ENCODE results near the gene TMEM202.
"Not testable (repeated sequence)": the region's sequence is repeated elsewhere in the genome, so short reads cannot be mapped to it uniquely, and the experiment has no call there.

TMEM202 gene, protein sequence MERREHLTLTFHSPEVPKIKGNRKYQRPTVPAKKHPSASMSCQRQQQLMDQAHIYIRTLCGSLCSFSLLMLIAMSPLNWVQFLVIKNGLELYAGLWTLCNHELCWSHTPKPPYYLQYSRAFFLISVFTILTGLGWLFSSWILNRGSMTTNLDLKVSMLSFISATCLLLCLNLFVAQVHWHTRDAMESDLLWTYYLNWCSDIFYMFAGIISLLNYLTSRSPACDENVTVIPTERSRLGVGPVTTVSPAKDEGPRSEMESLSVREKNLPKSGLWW

DNA sequence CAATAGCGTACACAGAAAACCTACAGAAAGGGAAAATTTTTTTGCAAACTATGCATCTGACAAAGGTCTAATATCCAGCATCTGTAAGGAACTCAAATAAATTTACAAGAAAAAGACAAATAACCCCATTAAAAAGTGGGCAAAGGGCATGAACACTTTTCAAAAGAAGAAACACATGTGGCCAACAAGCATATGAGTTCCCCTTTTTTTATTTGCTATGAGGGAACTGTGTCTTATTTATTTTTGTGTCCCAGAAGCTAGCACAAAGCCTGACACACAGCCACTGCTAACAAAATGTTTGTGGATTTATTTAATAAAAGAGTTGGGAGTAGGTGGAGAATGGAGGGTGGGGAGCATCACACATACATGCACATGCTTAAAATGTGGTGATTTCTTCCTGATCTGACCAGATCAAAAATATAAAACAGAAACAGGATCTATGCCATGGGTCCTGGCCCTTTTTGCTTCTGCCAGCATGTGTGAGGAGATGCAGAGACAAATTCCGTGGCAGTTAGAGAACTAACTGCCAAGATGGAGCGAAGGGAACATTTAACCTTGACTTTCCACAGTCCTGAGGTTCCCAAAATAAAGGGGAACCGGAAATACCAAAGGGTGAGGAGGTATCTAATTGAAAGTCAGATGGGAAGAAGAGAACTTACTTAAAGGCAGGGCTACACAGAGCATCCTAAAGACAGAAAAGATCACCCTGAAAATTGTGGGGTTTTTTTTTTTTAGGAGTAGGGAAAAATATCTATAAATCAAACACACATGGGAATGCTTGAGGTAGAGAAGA, at the start of gene TMEM202:
Gene TMEM202 (plus strand): TSS at position 510 of the 793 bp plus-strand sequence. CDS start 22 bp downstream, at position 532.
- no peak for DNase-seq

DNA sequence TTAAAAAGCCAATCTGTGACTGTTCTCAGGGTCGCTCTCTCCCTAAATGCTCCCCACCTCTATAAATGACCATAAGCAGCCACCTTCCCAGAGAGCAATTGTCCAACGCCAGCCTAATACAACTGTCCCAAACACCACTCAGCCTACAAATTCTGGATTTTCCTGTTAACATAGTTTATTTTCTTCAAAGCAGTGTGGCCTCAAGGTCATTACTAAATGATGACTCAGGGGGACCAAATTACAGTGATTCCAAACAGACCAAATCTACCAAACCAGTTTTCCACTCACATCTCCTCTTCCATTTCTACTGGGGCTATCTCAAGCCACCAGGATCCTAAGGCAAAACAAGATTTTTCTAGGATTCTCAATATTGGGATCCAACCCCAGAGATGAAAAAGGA, 44.8 kb upstream of the TMEM202 start:
- DNase-seq, result no peak

DNA sequence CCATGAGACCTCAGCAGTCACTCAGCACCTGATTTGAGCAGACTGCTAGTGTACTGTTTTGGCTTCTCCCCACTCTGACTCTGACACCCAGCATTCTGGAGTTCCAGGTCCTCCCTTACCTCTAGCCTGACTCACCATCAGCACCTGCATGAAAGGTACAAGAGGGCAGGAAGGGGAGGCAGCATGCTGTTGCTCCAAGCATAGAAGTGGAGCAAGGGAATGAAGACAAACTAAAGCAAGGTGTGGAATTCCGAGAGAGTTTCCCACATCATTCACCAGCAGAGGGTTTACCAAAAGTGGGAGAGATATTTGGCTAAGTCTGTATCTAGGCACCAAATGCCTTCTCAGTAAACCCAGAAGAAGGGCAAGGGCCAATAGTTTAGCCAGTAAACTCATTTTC, 43.6 kb upstream of the TMEM202 start:
- DNase-seq, result no peak

DNA sequence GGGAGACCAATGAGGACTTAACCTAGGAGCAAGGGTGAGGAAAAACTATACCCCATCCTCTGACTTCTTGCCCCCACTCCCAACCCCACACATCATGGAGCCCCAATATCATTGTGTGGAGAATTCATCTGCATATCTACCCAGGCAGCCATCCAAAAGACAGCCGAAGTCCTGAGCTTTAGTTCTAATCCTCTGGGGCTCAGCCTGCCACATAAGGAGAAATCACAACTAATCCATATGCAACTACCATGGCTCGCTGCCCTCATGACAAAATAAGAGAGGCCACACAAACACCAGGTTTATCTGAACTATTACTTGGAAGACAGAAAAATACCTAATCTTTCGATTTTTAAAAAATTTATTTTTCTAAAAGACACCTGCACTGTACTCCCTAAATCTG, 40.0 kb upstream of the TMEM202 start:
- no peak for DNase-seq

DNA sequence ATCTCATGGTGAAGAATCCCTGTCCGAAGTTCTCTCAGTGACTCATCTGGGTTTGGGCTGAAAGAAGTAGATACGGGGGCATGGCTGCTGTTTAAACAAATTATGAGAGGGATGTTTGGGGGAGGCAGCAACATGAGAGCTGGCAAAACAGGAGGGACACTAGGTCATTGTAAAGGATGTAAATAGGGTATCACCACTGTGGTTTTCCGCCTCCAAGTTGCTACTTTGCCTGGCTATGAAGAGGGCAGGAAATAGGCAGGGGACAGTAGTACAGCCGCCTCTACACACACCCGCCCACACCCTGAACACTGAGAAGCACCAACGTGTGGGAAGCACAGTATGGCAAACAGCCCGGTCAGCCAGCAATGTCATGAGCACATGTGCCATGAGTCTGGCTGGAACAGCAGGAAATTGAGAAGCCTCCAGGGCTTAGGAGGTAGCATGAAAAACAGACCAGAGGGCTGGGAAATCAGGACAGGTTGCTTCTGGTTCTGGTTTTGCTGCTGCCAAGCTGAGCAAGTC, 39.4 kb upstream of the TMEM202 start:
- no peak for DNase-seq

DNA sequence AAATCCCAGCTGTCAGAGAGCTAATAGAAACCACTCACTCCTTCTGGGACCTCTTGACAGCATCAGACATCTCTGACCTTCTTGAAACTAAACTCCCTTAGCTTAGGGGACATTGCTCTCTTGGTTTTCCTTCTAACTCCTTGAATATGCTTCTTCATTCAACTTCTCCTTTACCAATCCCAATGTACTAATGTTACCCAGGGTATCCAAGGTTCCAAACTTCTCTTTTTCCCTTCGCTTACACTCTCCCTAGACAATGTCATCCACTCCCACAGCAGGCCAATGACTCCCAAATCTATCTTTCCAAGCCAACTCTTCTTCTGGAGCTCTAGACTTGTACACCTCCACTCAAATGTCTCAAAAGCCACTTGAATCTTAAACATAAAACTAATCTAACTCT, 36.9 kb upstream of the TMEM202 start:
- no peak for DNase-seq

DNA sequence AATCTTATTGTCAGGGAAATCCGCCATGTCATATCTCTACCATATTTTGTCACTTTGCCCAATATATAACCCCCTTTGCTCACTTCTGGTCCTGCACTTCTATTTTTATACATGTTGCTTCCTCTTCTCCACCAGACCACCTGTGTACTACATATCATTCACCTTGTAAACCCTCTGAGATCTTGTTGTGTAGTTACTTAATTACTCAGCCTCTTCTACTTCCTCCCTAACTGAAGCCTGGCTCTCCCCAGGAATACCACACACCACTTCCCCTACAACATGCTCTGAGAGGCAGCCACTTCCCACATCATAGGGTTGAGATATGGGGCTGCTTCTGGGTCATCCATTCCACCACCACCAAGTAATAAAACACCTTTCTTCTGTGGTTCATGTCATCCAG, 32.3 kb upstream of the TMEM202 start:
- no peak for DNase-seq

DNA sequence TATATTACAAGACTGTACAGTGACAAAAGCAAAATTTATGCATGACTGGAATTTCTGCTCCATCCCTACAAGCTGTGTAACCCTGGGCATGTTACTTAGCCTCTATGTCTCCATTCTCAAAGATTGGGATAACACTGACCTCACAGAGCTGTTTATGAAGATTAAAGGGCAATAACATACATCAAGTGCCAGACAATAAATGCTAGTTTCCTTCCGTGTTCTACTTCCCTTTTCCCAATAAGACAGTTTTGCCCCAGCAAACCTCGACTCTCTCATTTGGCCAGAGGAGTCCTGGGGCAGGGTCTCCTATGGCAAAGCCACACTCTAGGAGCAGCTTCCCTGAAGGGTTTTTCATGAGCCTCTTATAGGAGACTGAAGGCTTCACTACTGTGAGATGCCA, 29.8 kb upstream of the TMEM202 start:
- DNase-seq, result no peak

DNA sequence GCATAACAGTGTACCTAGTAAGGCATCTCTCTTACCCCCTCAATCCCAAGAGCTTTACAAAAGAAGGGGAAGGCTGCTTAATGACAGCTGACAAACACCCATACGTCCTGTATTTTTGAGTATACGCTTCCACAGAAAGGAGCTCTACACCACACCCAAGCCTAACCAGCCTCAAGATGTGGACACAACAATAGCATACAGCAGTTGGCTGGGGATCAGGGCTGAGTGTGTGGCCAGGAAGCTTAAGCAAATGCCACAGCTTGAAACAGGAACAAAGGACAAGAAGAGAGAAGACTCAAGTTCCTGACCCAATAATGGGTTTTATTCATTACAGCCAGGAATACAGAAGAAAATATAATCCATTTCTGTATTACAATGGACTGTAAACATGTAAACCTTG, 29.2 kb upstream of the TMEM202 start:
- no peak for DNase-seq

DNA sequence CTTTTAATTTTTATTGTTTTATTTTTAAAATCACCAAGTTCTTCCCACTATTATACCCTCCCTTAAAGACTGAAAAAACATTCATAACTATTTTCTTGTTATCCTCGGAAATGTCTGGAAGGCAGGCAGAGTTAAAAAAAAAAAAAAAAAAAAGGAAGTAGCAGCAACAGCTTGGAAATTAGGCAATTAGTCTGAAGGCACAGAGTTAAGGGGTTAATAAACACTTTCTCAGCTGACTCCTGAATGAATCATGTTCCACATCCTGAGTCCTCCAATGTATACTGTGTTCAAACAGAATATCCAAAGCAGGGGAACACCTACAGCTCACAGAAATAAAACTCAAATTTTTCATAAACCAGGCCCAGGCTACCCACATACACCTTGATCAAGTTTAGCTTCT, 28.1 kb upstream of the TMEM202 start:
- DNase-seq, result no peak

DNA sequence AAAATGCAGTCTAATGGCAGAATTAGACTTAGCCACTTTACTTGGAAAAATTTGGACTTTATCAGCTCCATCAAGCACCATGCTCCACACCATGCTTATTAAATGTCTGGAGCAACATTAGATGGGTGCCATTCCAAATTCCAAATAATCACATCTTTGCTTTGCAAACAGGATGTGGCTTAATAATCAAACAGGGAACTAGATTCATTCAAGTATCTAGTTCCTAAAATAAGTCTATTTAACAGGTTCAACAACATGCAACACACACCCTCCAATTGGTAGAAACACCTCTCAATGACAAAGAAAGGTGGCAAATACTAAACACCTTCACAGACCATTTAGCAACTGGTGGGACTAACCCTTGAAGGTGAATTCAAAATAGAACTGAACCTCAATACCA, 25.7 kb upstream of the TMEM202 start:
- DNase-seq, result no peak

DNA sequence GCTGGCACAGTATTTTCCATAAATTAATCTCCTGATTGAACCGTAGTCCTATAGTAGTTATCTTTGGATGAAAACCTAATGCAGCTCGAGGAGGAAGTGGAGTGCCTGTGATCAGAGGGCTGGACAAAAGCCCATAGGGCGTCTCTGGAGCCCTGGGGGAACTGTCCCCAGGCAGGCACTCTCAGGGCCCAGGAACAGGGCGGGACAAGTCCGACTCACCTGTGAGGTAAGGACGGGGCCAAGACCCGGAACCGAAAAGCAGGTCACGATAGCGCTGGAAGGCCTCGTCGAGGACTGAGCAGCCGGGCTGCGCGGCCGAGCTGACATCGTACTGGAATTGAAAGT, 22.6 kb upstream of the TMEM202 start:
- DNase-seq, result no peak

DNA sequence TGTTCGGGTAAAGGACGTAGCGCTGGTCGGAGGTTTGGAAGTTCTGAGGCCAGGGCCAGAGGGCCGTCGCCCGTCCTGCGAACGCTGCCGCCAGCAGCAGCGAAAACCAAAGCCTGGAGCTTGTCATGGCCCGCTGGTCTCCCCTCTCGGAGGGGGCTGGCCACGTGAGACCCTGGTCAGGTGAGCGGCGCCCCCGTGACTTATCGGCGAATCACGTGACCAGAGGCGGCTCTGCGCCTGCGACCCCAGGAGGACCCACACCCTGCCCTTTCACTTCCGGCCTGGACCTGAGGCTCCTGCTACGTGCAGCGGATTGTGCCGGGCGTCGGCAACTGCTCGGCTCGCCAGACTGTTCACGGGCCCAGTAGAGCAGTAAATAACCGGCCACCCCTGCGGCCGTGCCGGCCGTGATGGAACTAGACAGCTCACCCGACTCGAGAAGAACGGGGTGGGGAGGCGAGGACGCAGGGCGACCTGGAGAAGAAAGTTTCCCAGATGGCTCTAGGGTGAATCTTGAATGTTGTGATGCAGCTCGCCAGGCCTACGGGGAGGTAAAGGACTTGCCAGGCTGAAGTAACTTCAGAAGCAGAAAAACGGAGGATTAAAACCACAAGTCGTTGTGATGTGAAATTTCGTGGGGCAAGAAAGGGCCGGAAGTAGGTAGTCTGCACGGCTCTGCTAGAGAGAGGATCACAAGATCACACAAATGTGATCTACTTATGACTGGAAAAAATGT, 22.1 kb upstream of the TMEM202 start, which contains the start of gene HEXA:
Gene HEXA (minus strand): TSS at position 169 of the 736 bp plus-strand sequence. CDS start 42 bp downstream, at position 127.
- DNase-seq, result peak; percentile 98

DNA sequence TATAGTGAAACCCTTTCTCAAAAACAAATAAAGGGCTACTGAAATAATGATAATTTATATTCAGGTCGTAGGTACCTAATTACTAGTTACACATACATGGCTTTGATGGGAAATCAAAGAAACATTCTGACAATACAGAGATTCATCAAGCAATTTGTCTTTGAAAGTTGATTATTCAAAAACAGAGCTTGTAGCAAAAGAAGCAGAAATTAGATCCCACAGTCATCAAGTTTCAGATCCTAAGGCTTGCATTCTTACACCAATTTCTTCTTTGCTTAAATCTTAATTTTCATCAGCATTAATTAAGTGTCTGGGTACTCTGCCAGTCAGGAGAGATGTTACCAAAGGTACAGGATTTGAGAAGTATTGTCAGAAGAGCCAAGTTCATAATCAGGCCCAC, 20.8 kb upstream of the TMEM202 start:
- DNase-seq, result no peak

DNA sequence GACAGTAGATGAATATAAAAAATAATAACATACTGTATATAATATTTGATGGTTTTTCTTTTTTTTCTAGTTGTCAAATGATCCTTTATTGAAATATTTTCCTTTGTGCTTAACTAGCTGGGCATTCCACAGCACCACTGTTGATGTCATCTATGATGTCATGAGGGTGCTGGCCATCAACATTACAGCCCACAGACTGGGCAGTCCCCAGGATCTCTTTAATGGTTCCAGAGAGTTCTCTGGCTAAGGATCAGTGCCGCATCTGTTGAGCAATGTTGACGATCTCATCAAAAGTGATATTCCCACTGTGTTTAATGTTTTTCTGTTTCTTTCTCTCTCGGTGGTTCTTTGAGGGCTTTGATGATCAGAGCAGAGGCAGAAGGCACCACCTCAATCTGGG, 19.0 kb upstream of the TMEM202 start:
- DNase-seq, result not testable (repeated sequence)

DNA sequence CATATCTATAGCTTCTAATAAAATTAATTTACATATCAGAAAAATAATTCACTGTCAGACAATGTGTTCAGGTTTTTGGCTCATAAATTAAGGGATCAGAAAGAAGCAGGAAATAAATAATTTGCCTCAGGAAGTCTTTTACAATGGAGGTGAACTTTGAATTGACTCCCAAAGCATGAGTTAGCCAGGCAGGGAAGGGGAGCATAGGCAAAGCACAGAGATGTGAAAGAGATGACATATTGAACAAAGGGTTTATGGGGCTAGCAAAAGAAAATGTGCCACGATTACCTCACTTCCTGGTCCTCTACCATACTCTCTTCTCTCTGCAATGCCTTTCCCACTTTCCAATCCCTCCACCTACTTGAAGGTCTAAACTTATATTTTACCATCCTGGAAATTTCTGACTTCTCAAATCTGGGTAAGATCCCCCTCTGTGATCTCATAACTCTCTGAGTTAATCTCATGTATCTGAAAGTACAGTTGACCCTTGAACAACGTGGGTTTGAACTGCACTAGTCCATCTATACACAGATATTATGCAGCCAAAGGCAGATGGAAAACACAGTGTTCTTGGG, 18.2 kb upstream of the TMEM202 start:
- DNase-seq, result no peak

DNA sequence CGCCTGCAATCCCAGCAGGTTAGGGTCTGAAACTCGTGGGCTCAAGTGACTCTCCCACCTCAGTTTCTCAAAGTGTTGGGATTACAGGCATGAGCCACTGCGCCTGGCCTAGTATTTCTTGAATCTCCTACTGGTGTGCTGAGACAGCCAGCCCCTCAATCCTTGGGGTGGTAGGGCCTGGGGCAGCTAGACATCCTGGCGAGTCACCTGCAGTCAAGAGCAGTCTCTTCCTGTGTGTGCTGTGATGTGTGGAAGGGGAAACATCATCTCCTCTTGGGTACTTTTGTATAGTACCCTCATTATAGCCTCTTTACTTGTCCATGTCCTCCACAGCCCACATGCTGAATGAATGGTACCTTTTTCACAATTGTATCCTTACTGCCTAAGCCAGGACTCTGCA, 17.4 kb upstream of the TMEM202 start:
- DNase-seq, result no peak

DNA sequence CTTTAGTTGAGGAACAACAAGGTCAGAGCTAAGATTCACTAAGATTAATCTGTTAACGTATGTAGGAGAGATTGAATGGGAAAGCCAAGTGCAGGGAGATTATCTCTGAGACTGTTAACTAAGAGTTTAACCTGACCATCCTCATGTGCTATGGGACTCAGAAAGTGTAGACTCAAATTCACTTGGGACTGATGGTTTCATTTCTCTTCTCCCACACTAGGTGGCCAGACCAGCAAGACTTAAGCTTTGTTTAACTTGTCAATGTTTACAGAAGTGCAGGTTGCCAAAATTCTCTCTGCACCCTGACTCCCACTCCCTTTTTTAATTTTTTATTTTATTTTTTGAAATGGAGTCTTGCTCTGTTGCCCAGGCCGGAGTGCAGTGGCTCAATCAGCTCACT, 16.0 kb upstream of the TMEM202 start:
- DNase-seq, result no peak

DNA sequence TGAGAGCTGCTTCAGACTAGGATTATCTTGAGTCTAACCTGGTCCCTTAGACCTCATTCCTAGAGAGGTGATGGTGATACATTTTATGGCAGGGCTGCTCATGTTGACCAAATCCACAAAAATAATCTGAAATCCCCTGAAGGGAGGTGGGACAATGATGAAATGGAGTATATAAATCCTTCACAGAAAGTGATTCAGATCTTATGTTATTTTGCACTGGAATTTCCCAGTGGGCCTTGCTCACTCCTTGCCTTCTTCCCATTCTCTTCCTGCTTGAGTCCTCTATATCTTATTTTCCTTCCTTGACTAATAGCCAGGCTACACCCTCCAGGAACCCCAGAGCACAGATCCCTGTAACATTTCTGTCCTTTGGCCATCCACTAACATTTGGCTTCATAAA, 10.4 kb upstream of the TMEM202 start:
- DNase-seq, result no peak

DNA sequence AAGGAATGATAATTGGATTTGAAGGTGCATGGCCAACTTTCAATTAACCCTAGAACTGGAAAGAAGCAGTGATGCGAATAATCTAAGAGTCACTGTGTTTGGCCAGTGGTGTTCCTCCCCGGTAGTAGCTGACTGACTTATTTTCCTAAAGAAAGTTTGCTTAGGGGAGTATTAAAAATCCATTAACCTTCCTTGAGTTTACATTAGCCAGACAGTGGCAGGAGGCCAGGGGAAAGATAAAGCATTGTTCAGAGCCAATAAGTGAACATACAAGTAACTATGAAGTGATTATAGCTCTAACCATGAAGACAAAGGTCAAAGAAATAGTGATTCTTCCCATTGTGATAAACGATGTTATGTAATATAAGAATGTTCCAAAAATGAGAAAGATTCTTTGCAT, 8.9 kb upstream of the TMEM202 start:
- DNase-seq, result no peak

DNA sequence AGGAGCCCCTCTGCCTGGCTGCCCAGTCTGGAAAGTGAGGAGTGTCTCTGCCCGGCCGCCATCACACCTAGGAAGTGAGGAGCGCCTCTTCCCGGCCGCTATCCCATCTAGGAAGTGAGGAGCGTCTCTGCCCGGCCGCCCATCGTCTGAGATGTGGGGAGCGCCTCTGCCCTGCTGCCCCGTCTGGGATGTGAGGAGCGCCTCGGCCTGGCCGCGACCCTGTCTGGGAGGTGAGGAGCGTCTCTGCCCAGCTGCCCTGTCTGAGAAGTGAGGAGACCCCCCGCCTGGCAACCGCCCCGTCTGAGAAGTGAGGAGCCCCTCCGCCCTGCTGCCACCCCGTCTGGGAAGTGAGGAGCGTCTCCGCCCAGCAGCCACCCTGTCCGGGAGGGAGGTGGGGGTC, 1.8 kb upstream of the TMEM202 start:
- DNase-seq, result not testable (repeated sequence)

DNA sequence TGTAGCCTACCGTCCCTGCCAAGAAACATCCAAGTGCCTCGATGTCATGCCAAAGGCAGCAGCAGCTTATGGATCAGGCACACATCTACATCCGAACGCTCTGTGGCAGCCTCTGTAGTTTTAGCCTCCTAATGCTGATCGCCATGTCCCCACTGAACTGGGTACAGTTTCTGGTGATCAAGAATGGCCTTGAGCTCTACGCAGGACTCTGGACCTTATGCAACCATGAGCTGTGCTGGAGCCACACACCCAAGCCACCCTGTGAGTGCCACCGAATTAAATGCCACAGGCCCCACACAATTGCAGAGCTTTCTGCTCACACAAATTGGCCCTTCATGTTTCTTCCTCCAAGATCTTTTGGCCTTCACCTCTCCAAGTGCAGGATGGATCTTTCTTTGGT, 543 bp downstream of the TMEM202 start:
- no peak for DNase-seq

DNA sequence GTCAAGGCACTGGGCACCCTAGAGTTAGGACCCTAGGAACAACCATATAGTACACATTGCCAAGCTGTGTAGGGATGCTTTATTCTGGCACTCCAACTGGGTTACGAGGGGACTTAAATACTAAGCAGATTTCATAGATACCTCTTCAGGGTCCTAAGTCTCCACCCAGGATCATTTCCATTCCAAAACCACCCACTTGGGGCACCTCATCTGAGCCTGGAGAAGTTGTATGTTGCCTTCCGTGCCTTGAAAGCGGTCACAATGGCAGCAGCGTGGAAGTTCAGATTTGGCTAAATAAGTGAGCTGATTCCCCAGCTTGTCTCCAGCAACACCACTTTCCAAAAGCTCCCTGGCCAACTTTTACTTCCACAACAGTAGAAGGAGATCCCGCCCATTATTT, 4.6 kb downstream of the TMEM202 start:
- DNase-seq, result no peak

All from stimulated activated CD4-positive, alpha-beta T cell treated with anti-CD3 and anti-CD28 coated beads, Interleukin-15, amount 100 ng/mL, for 24 hours (primary cell).